ENCODE data around the gene RABAC1. TPM values are rescaled to one million over a fixed set of nuclear protein-coding genes. Genes with fewer than 3 reads are reported as not detected.

RABAC1 gene
- total RNA-seq, 1 donor from 2014 or later: 93.4 TPM

DNA sequence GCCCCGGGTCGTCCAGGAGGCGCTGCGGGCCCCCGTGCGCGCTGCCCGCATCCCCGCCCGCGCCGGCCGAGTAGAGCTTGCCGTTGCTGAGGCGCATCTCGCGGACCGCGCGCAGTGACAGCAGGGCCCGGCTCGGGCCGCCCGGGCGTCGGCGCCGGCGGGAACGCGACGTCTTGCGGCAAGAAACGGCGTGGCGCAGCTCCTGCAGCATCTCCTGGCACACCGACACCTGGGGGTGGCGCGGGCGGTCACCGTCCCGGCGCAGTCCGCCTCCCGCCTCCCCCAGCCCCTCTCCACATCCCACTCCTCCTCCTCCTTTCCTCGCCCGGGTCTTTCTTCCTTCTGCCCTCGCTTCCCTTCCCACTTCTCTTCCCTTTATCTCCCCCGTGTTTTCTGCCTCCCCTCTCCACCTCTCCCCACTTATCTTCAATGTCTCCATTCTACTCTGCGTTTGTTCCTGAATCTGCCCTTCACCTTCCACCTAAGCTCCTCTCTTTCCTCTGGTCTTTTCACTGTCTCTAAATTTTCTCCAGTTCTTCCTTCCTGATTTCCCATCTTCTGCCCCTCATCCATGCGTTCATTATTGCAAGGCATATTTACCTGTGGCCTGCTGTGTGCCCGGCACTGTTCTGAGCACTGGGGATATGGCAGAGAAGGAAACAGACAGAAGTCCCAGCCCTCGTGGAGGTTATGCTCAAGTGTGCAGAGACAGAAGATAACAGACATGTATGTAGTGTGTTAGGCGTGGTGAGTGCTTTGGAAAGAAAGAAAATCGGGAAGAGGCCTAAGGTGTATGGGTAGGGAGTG lies 40.2 kb upstream of the RABAC1 start:
- H3K36me3 Mint-ChIP-seq (ENCODE audit: low read depth): no peaks in the 10 kb centered on the region
- peaks cover 87% of the 10 kb centered on the region for H3K27me3 Mint-ChIP-seq (ENCODE audit: low read depth)
- DNase-seq (ENCODE audit: low read depth, low spot score): no peak
- TF ChIP-seq, protein P1, sequence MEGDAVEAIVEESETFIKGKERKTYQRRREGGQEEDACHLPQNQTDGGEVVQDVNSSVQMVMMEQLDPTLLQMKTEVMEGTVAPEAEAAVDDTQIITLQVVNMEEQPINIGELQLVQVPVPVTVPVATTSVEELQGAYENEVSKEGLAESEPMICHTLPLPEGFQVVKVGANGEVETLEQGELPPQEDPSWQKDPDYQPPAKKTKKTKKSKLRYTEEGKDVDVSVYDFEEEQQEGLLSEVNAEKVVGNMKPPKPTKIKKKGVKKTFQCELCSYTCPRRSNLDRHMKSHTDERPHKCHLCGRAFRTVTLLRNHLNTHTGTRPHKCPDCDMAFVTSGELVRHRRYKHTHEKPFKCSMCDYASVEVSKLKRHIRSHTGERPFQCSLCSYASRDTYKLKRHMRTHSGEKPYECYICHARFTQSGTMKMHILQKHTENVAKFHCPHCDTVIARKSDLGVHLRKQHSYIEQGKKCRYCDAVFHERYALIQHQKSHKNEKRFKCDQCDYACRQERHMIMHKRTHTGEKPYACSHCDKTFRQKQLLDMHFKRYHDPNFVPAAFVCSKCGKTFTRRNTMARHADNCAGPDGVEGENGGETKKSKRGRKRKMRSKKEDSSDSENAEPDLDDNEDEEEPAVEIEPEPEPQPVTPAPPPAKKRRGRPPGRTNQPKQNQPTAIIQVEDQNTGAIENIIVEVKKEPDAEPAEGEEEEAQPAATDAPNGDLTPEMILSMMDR (conservative IDR thresholded peaks at IDR 0.05): no peak
- peaks cover 35% of the 10 kb centered on the region for H3K4me1 Mint-ChIP-seq
- H3K27ac Mint-ChIP-seq (ENCODE audit: unreplicated experiment): no peak overlapping the region
- H3K4me3 Mint-ChIP-seq: peak overlapping the region; percentile 19
- H3K9me3 Mint-ChIP-seq: no peaks in the 10 kb centered on the region

DNA sequence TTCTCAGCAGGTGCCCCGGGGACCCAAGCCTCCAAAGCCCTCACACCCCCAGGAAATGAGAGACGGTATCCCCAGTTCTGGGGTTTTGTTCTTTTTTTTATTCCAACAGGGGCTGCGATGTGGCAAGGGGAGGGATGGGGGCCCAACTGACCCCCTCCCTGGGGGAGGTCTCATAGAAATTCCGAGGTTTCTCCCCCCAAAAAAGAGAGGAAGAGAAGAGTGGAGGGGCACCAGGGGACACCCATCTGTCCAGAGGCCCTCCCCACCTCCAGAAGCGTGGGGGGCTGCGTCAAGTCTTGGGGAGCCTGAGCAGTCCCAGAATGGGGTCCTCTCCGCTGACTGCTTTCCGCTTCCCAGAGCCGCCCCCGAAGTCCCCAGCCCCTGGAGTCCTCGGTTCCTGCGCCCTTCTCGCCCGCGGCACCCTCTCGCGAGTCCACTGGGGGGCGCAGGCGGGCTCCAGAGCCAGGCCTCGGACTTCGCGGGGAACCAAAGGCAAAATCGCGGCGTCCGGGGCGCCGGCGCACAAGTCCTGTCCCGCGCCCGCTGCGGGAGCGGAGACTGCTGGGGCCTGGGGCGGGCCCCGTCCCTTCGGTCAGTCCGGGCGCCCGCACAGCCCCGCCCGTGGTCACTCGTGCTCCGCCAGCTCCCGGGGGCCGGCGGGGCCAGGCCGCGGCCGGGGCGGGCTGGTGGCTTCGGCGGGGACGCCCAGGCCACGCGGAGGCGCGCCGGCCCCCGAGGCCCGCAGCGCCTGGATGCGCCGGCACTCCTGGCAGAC lies 39.3 kb upstream of the RABAC1 start:
- H3K36me3 Mint-ChIP-seq (ENCODE audit: low read depth): no peaks in the 10 kb centered on the region
- TF ChIP-seq, protein P1 (conservative IDR thresholded peaks at IDR 0.05): peak; percentile 71
- H3K27me3 Mint-ChIP-seq (ENCODE audit: low read depth): peaks cover 82% of the 10 kb centered on the region
- no peaks in the 10 kb centered on the region for H3K9me3 Mint-ChIP-seq
- no peak overlapping the region for H3K4me3 Mint-ChIP-seq
- peaks cover 38% of the 10 kb centered on the region for H3K4me1 Mint-ChIP-seq
- H3K27ac Mint-ChIP-seq (ENCODE audit: unreplicated experiment): no peak overlapping the region
- DNase-seq (ENCODE audit: low read depth, low spot score): peak; percentile 72

DNA sequence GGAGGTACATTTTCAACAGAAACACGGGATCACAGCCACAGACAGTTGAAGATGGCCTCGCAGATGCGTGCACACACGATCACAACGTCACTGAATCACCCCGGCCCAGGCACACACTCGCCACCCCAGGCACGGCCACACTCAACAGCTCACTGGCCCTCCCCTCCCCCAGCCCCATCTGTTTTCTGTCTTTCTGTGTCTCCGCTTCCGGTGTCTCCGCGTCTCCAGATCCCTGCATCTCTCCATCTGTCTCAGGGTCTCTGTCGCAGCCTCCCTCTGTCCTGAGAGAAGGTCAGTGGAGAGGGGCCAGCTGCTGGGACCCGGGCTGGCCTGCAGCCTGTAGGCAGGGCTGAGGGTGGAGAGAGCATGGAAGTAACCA lies 38.7 kb upstream of the RABAC1 start:
- Mint-ChIP-seq H3K36me3 (ENCODE audit: low read depth) (no peaks in the 10 kb centered on the region), H3K4me3 (peak overlapping the region; percentile 41), H3K4me1 (peaks cover 41% of the 10 kb centered on the region), H3K27ac (ENCODE audit: unreplicated experiment) (no peak overlapping the region), H3K27me3 (ENCODE audit: low read depth) (peaks cover 84% of the 10 kb centered on the region), H3K9me3 (no peaks in the 10 kb centered on the region)
- TF ChIP-seq, protein P1 (conservative IDR thresholded peaks at IDR 0.05): no peak
- DNase-seq (ENCODE audit: low read depth, low spot score): no peak

DNA sequence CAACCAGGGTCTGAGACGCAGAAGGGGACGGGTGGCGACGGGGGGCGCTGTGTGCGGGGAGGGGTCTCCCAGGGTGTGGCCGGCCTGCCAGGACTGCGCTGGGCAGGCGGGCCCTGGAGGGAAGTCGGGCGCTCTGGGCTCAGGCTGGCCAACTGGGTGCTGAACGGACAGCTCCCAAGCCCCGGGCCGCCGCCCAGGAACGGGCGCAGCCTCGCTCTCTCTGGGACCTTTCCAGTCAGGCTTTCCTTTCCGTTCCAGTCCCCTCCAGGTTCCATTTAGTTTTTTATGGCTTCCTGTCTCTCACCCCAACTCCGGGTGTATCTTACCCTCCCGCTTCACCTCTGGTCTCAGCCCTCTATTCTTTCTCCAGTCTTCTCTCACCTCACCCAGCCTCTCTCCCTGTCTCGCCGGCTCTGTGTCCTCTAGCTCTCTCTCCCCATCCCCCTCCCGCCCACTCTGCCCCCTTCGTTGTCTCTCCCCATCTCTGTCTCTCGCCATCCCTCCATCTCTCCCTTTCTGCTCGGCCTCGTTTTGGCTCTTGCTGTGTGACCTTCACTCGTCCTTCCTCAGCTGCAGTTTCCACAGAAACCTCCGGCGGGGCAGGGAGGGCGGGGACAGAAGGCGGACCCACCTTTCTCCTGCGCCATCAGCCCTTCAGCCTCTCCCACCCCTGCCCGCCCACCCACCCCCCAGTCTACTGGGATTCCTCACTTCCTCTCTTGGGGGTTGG lies 38.2 kb upstream of the RABAC1 start:
- H3K9me3 Mint-ChIP-seq: no peaks in the 10 kb centered on the region
- TF ChIP-seq, protein P1 (conservative IDR thresholded peaks at IDR 0.05): no peak
- H3K36me3 Mint-ChIP-seq (ENCODE audit: low read depth): no peaks in the 10 kb centered on the region
- H3K27ac Mint-ChIP-seq (ENCODE audit: unreplicated experiment): peak overlapping the region; percentile 60
- peak; percentile 61 for DNase-seq (ENCODE audit: low read depth, low spot score)
- peaks cover 45% of the 10 kb centered on the region for H3K4me1 Mint-ChIP-seq
- peak overlapping the region; percentile 41 for H3K4me3 Mint-ChIP-seq
- peaks cover 85% of the 10 kb centered on the region for H3K27me3 Mint-ChIP-seq (ENCODE audit: low read depth)

DNA sequence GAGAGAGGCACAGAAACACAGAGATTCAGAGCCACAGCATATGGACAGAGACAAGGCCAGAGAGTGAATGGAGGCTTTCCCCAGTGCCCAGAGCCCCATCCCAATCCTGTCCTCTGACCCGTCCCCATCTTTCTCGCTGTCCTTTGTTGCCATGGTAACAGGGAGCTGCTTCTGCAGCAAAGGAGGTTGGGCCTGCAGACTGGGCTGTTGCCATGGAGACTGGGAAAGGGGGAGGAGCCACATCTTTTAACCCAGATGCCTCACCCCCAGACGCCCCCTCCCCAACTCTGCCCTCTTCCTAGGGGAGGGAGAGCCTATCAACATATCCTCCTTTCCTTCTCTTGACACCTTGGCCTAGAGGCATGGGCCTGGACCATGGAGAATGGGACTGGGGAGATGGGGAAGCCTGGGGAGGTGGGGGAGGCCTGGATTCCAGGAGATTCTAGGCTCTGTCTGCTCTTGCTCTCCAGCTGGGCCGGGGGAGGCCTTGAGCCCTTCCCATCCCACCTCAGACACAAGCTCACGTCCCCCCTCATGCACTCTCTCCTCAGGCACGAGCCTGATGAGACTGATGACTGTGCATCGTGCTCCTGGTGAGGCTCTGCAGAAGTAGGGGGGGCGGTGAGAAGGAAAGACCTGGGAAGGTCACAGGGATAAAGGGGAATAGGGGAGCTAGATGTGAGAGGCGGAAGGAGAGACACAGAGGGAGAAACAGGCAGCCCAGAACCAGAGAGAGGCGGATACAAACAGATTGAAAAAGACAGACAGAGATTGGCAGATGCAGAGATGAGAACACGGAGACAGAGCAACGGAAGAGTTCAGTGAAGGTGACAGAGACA lies 37.1 kb upstream of the RABAC1 start:
- Mint-ChIP-seq H3K4me1 (peaks cover 45% of the 10 kb centered on the region), H3K4me3 (peak overlapping the region; percentile 31), H3K36me3 (ENCODE audit: low read depth) (no peaks in the 10 kb centered on the region), H3K27ac (ENCODE audit: unreplicated experiment) (no peak overlapping the region), H3K27me3 (ENCODE audit: low read depth) (peaks cover 75% of the 10 kb centered on the region), H3K9me3 (no peaks in the 10 kb centered on the region)
- TF ChIP-seq, protein P1 (conservative IDR thresholded peaks at IDR 0.05): no peak
- DNase-seq (ENCODE audit: low read depth, low spot score): peak; percentile 49
